ENCODE data around the gene ARMC2.

ARMC2 gene

DNA sequence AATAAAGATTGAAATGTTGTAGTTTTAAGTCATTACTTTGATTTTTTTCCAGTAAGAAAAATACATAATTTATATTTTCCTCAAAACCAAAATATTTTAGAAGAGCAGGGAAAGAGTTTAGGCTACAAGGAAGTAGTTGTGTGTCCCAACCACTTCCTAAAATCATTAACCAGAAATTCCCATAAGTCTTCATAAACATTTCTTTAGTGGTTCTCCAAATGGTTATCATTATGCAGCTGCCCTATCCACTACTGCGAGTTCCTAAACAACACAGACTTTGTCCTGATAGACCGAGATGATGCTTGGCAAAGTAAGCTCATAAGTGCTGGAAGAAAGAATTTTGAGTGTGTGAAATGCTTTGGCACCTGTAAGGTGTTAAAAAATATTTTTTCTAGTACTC, 93.6 kb downstream of the ARMC2 start:
- H3K4me3 Mint-ChIP-seq: no peak overlapping the region
- H3K27me3 Mint-ChIP-seq: no peaks in the 10 kb centered on the region
- ATAC-seq (no peak), DNase-seq (no peak)
- H3K4me1 Mint-ChIP-seq: peaks cover 50% of the 10 kb centered on the region
- no peak overlapping the region for H3K27ac Mint-ChIP-seq
- no peaks in the 10 kb centered on the region for H3K36me3 Mint-ChIP-seq (ENCODE audit: low read depth)
- peaks cover 8% of the 10 kb centered on the region for H3K9me3 Mint-ChIP-seq

DNA sequence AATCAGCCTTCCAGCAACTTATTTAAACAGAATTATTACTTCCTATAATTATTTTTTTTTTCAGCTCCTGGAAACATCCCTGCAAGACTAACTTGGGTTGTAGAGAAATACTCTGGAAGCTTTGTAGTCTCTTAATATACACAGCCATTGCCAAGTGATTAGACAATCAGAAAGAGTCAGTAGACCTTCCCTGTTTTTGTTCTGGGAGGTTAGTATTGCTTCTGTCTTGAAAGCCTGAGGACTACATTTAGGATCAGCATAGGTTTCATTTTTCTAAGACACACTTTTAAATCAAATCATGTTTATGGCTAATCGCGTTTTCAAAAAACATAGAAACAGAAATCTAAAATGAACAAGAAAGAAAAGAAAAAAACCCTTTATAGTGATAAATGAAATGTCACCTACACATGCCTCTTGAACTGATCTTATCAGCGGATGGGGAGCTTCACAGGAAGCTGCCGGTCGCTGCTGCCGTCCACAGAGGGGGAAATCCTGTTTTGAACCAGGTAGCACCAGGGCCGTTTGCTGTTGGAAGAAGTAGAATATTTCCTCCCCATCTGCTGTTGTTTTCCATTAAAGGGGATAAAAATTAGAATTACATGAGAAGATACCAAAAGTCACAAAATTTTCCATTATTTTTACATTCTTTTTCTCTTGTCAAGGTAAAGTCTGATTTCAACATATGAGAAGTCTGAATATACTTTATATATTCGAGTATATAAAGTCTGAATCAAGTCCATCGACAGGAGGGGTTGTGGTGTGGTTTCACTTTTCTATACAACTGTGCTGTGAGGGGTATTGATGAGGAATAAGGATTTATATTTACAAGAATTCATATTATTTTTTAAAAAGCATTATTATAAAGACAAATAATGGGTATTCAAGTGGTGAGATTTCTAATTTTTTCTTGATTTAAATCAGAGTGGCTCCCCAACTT, 94.6 kb downstream of the ARMC2 start:
- DNase-seq (peak; percentile 55), ATAC-seq (peak; percentile 90)
- Mint-ChIP-seq H3K9me3 (peaks cover 8% of the 10 kb centered on the region), H3K4me3 (peak overlapping the region; percentile 69), H3K36me3 (ENCODE audit: low read depth) (no peaks in the 10 kb centered on the region), H3K4me1 (peaks cover 57% of the 10 kb centered on the region), H3K27ac (peak overlapping the region; percentile 80), H3K27me3 (no peaks in the 10 kb centered on the region)

DNA sequence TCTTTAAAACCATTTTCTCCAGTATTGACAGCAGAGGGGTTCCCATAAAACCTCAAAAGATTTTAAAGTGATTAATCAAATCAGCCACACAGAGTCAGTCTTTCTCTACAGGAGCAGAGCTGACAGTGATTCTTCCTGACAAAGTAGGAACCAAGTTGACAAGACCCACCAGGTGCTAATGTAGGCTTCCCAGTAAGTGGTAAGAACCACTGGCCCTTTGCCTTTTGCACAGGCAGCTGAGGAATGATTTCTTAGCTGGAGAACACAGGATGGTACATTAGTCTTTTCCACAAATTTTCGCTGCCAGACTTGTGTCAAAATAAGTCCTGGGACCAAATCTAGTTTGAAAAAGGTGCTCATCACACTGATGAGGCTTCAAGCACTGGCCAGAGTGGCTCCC, 95.8 kb downstream of the ARMC2 start:
- DNase-seq (no peak), ATAC-seq (no peak)
- Mint-ChIP-seq H3K36me3 (ENCODE audit: low read depth) (no peaks in the 10 kb centered on the region), H3K9me3 (peaks cover 8% of the 10 kb centered on the region), H3K4me1 (peaks cover 59% of the 10 kb centered on the region), H3K4me3 (no peak overlapping the region), H3K27me3 (no peaks in the 10 kb centered on the region), H3K27ac (no peak overlapping the region)

DNA sequence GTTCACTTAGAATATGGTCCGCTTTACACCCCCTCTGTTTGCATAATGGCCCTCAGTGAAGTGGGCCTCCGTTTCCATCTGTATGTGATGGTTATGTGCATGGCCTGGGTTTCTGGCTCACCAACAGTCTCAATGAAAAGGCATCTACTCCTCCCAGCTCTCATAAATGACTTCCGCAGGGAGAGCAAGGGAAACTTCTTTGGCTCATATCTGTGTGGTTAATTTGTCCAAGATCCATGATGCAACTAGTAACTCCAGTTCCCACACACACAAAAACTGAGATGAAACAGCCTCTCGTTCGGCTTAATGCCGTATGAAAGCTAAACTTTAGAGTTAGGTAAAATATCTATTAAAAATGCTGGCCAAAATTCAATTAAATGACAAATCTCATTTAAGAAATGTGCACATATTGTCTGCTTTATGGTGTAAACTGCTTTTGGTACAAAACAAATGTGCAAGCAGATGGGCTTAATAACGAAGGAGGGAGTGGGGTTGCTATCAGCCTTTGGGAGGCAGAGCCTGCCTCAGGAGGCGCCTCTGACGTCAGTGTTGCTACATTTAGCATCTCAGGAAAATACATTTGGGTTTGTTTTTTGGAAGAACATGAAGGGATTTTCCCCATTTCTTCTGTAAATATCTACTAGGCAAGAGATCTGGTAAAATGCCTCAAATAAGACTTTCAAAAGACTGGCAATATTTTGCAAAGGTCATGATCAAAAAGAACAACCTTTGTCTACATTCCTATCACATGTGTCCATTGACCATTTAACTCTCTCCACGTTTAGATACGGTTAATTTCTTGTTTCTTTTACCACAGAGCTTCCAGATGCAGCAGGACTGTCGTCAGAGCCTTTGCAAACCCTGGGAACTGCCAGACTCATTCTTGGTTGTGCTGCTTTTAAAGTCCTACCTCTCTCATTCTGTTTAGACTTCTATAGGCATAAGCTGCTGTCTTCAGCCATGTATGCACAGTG, 96.8 kb downstream of the ARMC2 start:
- Mint-ChIP-seq H3K4me1 (peaks cover 55% of the 10 kb centered on the region), H3K36me3 (ENCODE audit: low read depth) (no peaks in the 10 kb centered on the region), H3K9me3 (no peaks in the 10 kb centered on the region), H3K27ac (no peak overlapping the region), H3K27me3 (no peaks in the 10 kb centered on the region), H3K4me3 (no peak overlapping the region)
- ATAC-seq (no peak), DNase-seq (no peak)

DNA sequence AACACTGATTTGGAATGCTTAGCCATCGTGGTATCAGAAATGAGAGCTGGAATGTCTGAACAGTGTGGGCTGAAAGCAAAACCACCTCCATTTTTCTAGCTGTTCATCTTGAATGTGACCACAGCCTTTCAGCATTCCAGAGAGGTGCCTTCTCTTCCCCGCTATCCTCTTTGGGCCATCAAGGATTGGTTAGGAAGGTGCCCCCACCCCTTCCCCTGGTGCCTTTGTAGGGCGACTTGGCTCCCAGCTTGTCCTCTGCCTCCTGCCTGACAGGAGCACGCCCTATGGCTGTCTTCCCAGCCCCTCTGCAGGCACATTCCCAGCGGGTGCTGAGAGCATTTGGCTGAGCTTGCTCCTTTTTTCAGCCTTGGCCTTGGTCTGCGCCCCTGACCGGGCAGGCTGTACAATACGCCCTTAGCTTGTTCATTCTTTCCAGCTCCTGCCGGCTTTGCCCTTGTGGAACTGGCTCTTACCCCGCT, 97.5 kb downstream of the ARMC2 start:
- H3K4me1 Mint-ChIP-seq: peaks cover 55% of the 10 kb centered on the region
- H3K27ac Mint-ChIP-seq: no peak overlapping the region
- DNase-seq (no peak), ATAC-seq (no peak)
- no peak overlapping the region for H3K4me3 Mint-ChIP-seq
- H3K9me3 Mint-ChIP-seq: no peaks in the 10 kb centered on the region
- H3K36me3 Mint-ChIP-seq (ENCODE audit: low read depth): no peaks in the 10 kb centered on the region
- H3K27me3 Mint-ChIP-seq: no peaks in the 10 kb centered on the region

DNA sequence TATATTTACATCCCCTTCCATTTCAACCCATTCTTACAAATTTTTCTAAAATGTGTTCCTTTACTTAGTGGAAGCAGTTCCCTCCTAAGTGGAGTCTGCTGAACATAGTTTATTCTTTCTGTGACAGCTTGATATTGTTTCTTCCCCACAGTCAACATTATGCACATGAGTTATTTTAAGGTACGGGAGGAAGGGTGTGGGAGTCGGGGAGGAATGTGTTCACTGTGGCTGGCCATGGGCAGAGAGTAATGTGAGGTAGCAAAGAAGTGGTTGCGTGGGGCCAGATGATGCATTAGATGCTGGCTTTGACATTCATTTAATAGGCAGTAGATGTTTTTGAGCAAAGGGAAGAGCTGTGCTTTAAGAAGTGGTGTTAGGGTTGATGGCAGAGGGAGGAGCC, 98.5 kb downstream of the ARMC2 start:
- H3K27ac Mint-ChIP-seq: no peak overlapping the region
- H3K4me3 Mint-ChIP-seq: no peak overlapping the region
- ATAC-seq (no peak), DNase-seq (no peak)
- H3K27me3 Mint-ChIP-seq: no peaks in the 10 kb centered on the region
- no peaks in the 10 kb centered on the region for H3K9me3 Mint-ChIP-seq
- H3K36me3 Mint-ChIP-seq (ENCODE audit: low read depth): no peaks in the 10 kb centered on the region
- peaks cover 49% of the 10 kb centered on the region for H3K4me1 Mint-ChIP-seq

DNA sequence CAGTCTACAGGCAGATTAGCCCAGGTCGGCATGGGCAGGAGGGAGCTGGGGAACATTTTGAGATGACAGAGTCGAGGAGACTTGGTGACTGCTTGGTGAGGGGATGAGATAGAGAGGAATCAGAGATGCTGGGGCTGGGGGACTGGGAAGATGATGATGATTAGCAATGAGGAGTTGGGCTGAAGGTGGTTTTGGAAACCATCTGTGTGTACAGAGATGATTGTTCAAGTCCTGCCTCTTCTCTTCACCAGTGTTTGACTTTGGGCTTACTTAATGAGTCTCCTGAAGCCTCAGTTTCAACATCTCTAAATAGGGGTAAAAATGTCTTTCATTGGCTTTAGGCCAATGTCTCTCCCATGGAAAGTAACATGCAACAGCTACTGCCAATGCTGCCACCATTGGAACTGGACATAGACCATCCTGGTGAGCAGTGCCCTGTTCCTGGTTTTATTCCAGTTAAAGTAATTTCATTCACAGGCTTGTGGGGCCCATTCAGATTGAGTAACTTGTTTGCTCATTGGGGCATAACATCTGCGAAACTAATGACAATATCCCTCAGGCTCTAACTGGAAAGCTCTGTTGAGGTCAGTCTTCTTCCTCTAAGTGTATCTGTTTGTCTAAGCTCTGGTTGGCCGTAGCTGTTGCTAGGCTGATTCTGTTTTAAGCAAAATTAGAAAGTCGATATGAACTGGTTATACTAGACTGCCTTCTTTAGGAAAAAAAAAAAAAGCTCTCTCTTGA, 99.1 kb downstream of the ARMC2 start:
- Mint-ChIP-seq H3K36me3 (ENCODE audit: low read depth) (no peaks in the 10 kb centered on the region), H3K27ac (no peak overlapping the region), H3K9me3 (no peaks in the 10 kb centered on the region), H3K4me3 (no peak overlapping the region), H3K27me3 (no peaks in the 10 kb centered on the region), H3K4me1 (peaks cover 44% of the 10 kb centered on the region)
- DNase-seq (no peak), ATAC-seq (peak; percentile 22)

DNA sequence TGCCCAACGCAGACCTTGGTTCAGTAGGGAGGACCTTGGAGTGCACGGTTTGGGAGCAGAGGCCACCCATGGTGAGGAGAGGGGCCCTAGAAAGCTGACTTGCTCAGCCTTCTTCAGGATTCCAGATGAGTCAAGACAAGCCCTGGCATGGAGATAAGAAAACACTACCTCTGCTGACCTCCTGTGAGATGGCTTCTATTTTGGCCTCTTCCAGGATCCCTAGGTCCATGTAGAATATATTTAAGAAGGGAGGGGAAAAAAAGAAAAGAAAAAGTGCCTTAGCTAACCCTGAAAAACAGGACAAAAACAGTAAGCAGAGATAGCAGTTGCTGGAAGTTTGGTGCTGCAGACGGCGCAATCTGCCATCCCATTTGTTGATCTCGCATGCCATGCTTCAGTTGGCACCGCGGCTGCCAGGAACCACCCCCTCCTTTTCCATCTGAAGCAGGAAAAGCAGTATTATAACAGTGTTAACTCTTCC, 100.0 kb downstream of the ARMC2 start:
- H3K27me3 Mint-ChIP-seq: no peaks in the 10 kb centered on the region
- no peak for ATAC-seq
- peaks cover 34% of the 10 kb centered on the region for H3K4me1 Mint-ChIP-seq
- no peak for DNase-seq
- no peak overlapping the region for H3K4me3 Mint-ChIP-seq
- H3K27ac Mint-ChIP-seq: no peak overlapping the region
- no peaks in the 10 kb centered on the region for H3K9me3 Mint-ChIP-seq
- no peaks in the 10 kb centered on the region for H3K36me3 Mint-ChIP-seq (ENCODE audit: low read depth)

DNA sequence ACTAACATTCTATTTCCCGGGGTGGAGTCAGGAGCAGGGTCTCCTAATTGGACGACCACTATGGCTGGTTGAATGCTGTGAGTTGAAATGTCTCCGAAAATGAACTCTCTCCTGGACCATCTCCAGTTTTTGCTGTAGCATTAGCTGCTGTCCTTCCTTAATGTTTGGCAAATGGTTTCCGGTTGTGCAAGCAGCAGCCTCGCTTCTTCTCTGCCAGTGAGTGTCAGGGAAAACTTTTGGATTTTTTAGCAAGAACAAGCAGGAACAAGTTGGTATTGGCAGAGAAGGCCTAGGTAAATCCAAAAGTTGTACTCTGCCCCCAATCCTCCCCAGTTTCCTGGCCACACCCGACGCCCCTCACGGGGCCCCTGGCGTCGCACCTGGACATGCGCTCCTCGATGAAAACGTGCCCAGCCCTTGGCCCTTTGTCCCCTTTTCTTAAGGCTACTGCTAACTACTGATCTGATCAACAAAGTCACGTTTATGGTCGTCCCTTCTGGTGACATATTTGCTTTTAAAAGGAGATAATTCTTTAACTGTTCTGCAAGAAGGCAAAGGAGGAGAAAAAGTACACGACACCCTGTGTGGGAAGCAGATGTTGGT, 103.2 kb downstream of the ARMC2 start:
- no peaks in the 10 kb centered on the region for H3K27me3 Mint-ChIP-seq
- no peak overlapping the region for H3K27ac Mint-ChIP-seq
- H3K4me1 Mint-ChIP-seq: peaks cover 23% of the 10 kb centered on the region
- no peak for DNase-seq
- no peaks in the 10 kb centered on the region for H3K36me3 Mint-ChIP-seq (ENCODE audit: low read depth)
- ATAC-seq: no peak
- no peak overlapping the region for H3K4me3 Mint-ChIP-seq
- H3K9me3 Mint-ChIP-seq: no peaks in the 10 kb centered on the region

DNA sequence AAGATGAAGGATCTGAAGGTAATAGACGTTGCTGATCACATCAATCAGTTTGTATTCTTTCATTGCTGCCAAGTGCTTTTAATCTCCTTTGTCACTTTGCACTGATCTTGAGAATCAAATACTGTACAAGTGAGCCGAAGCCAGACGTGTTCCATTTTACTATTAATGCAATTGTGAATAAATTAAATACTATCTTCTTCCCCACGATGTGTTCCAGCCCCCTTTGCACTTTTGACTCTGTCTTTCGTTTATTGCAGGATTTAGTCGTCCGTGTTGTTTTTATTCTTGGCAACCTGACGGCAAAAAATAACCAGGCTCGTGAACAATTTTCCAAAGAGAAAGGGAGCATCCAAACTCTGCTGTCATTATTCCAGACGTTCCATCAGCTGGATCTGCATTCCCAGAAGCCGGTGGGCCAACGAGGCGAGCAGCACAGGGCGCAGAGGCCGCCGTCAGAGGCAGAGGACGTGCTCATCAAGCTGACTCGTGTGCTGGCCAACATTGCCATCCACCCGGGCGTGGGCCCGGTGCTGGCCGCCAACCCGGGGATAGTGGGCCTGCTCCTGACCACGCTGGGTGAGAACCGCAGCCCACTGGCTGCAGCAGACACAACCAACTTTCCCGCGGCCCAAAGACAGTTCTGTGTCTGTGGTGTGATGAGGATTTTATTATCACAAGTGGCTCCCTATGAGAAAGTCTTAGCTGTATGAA, 104.7 kb downstream of the ARMC2 start:
- ATAC-seq: no peak
- no peak for DNase-seq
- Mint-ChIP-seq H3K4me1 (peaks cover 11% of the 10 kb centered on the region), H3K9me3 (no peaks in the 10 kb centered on the region), H3K27ac (no peak overlapping the region), H3K27me3 (no peaks in the 10 kb centered on the region), H3K36me3 (ENCODE audit: low read depth) (no peaks in the 10 kb centered on the region), H3K4me3 (no peak overlapping the region)

DNA sequence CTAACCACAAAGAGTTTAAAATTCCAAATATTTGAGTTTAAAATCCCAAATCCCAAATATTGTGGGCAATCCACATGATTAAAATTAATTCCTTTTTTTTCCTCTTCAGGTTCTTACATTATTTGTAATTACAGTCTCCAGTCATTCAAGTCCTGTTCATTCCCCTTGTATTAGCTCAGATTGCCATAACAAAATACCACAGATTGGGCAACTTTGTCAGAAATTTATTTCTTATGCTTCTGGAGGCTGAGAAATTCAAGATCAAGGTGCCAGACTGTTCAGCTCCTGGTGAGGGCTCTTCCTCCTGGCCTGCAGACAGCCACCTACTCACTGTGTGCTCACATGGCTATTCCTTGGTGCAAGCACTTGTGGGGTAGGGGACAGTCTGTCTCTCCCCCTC, 105.5 kb downstream of the ARMC2 start:
- no peak overlapping the region for H3K27ac Mint-ChIP-seq
- ATAC-seq (no peak), DNase-seq (no peak)
- H3K36me3 Mint-ChIP-seq (ENCODE audit: low read depth): no peaks in the 10 kb centered on the region
- no peak overlapping the region for H3K4me3 Mint-ChIP-seq
- no peaks in the 10 kb centered on the region for H3K9me3 Mint-ChIP-seq
- H3K4me1 Mint-ChIP-seq: peaks cover 9% of the 10 kb centered on the region
- no peaks in the 10 kb centered on the region for H3K27me3 Mint-ChIP-seq

DNA sequence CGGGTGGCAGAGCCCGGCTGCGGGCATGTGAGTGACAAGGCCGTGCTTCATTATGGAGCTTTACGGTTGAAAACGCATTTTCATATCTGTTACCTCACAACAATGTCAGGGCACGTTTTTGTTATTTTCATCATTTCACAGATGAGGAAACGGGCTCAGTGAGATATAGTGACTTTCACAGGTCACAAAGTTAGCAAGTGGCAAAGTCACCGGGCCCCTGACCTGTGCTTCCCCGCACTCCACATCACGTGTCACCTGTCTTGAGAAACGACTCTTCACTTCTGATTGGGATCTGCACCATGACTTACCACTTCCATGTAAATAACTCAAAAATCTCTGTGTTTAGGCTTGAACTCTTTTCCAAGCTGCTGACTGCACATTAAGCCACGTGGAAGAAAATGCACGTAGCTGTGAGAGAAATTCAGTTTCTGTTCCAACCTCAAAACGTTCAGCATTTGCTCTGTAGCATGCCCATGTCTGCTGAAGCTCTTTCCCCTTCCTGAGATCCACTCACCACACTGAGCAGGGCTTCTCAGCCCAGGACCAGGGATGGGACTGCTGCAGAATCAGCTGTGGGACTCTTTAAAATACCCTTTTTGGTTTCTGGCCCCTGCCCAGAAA, 107.2 kb downstream of the ARMC2 start:
- no peak for DNase-seq
- Mint-ChIP-seq H3K4me3 (no peak overlapping the region), H3K27ac (no peak overlapping the region), H3K36me3 (ENCODE audit: low read depth) (no peaks in the 10 kb centered on the region), H3K9me3 (no peaks in the 10 kb centered on the region), H3K27me3 (no peaks in the 10 kb centered on the region), H3K4me1 (peaks cover 18% of the 10 kb centered on the region)
- peak; percentile 33 for ATAC-seq

DNA sequence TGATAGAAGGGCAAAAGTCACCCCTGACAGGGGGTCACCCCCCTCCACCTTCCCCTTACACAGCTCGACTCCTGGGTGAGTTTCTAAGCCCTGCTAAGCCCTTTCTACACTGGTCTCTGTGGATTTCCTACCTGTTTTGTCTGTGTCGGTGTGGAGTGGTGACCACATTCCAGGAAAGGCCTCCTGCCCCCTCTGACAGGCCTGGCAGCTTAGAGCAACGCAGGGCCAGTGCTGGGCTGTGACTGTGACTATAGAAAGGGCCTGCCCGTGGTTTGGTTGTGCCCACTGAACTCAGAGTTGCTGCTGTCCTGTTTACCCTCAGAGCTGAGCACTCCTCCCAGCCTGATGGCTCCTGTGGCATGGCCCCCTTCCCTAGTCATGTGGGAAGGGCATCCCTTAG, 109.0 kb downstream of the ARMC2 start:
- Mint-ChIP-seq H3K9me3 (no peaks in the 10 kb centered on the region), H3K27me3 (no peaks in the 10 kb centered on the region), H3K4me1 (peaks cover 18% of the 10 kb centered on the region), H3K27ac (no peak overlapping the region), H3K36me3 (ENCODE audit: low read depth) (no peaks in the 10 kb centered on the region), H3K4me3 (no peak overlapping the region)
- no peak for DNase-seq
- no peak for ATAC-seq

Measured in activated naive CD8-positive, alpha-beta T cell treated with anti-CD3 and anti-CD28 coated beads, Interleukin-2, amount 50 U/mL, for 24 hours (primary cell).